HG03095 (cell line): Measurements from ENCODE around the gene PILRA.
"Not testable (repeated sequence)": the region's sequence is repeated elsewhere in the genome, so short reads cannot be mapped to it uniquely, and the experiment has no call there.

Source experiments
- ATAC-seq: cut with Tn5 transposase; IDR thresholded peaks from one replicate; pipeline ENCODE4 v1.9.1; 2021; ENCODE audit warnings: moderate library complexity; ENCODE audit not compliant: unreplicated experiment

Gene PILRA

GRCh38 chr7:100373261-100373831 lies at the start of gene PILRA:
PILRA (plus strand) TSS chr7:100373487; CDS start chr7:100373657, 170 bp downstream.
- ATAC-seq: no peak

GRCh38 chr7:100324194-100324593 lies 49.1 kb upstream of the PILRA start:
- ATAC-seq: not testable (repeated sequence)

GRCh38 chr7:100325671-100326070 lies 47.6 kb upstream of the PILRA start:
- not testable (repeated sequence) for ATAC-seq

- ATAC-seq: not testable (repeated sequence)
These were observed 46.4 kb upstream of the PILRA start for GRCh38 chr7:100326914-100327313.

- peak; percentile 91 for ATAC-seq
These were observed 37.5 kb upstream of the PILRA start for GRCh38 chr7:100335566-100336466.

- not testable (repeated sequence) for ATAC-seq
These were observed 35.1 kb upstream of the PILRA start for GRCh38 chr7:100338083-100338696.

- not testable (repeated sequence) for ATAC-seq
These were observed 32.0 kb upstream of the PILRA start for GRCh38 chr7:100341286-100341685.

- ATAC-seq: no peak
These were observed 30.5 kb upstream of the PILRA start for GRCh38 chr7:100342765-100343164.

GRCh38 chr7:100344124-100344559 lies 29.1 kb upstream of the PILRA start:
- ATAC-seq: not testable (repeated sequence)

GRCh38 chr7:100344560-100345287 lies 28.6 kb upstream of the PILRA start:
- ATAC-seq: peak; percentile 72

GRCh38 chr7:100345288-100345672 lies 28.0 kb upstream of the PILRA start:
- ATAC-seq: peak; percentile 23

- ATAC-seq: no peak
These were observed 26.4 kb upstream of the PILRA start for GRCh38 chr7:100346921-100347320.

GRCh38 chr7:100348805-100349204 lies 24.5 kb upstream of the PILRA start:
- no peak for ATAC-seq

- no peak for ATAC-seq
These were observed 23.5 kb upstream of the PILRA start for GRCh38 chr7:100349757-100350156.

GRCh38 chr7:100351657-100352058 lies 21.6 kb upstream of the PILRA start:
- ATAC-seq: no peak

GRCh38 chr7:100352230-100352781 lies 21.0 kb upstream of the PILRA start:
- ATAC-seq: not testable (repeated sequence)

GRCh38 chr7:100352984-100353684 lies 20.2 kb upstream of the PILRA start:
- ATAC-seq: no peak

GRCh38 chr7:100353685-100354330 lies 19.5 kb upstream of the PILRA start:
- ATAC-seq: no peak

GRCh38 chr7:100356416-100357068 lies 16.7 kb upstream of the PILRA start:
- ATAC-seq: no peak
